ENCODE data around the gene HABP2. TPM values are rescaled to one million over a fixed set of nuclear protein-coding genes. Genes with fewer than 3 reads are reported as not detected.

The HABP2 gene
- total and polyA plus RNA-seq, 9 of the 15 experiments (the other 6 are each of a cell fraction or from before 2014, with no cell fraction given): 0.09 TPM; not detected in 8

DNA sequence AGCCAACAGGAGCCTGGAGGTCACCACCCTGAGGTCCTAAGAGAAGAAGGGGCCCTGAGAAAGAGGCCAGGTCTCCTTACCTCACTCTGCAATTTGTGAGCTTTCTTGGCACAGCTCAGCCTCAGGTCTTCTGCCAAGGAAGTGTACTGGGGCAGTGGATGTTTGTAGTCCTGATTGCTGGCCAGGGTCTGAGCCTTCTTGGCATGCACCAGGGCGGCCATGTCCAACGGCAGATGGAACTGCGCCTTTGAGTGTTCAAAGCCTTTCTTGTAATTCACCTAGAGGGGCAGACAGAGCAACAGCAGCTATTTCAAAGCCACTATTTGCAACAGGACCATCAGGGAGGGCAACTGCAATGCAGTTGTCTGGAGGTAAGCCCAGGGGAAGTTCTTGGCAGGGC is 59.3 kb downstream of the HABP2 start:
- H3K9me3 ChIP-seq (replicated peaks; ENCODE audit: control insufficient read depth, insufficient read depth, low read depth, low read length): no peaks in the 10 kb centered on the region
- no peak overlapping the region for H3K4me2 ChIP-seq (ENCODE audit: insufficient read depth, low read length)
- TF ChIP-seq, protein P1, sequence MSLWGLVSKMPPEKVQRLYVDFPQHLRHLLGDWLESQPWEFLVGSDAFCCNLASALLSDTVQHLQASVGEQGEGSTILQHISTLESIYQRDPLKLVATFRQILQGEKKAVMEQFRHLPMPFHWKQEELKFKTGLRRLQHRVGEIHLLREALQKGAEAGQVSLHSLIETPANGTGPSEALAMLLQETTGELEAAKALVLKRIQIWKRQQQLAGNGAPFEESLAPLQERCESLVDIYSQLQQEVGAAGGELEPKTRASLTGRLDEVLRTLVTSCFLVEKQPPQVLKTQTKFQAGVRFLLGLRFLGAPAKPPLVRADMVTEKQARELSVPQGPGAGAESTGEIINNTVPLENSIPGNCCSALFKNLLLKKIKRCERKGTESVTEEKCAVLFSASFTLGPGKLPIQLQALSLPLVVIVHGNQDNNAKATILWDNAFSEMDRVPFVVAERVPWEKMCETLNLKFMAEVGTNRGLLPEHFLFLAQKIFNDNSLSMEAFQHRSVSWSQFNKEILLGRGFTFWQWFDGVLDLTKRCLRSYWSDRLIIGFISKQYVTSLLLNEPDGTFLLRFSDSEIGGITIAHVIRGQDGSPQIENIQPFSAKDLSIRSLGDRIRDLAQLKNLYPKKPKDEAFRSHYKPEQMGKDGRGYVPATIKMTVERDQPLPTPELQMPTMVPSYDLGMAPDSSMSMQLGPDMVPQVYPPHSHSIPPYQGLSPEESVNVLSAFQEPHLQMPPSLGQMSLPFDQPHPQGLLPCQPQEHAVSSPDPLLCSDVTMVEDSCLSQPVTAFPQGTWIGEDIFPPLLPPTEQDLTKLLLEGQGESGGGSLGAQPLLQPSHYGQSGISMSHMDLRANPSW (CRISPR knock-in tag; IDR thresholded peaks at IDR 0.05): no peak
- TF ChIP-seq KDM2B (CRISPR knock-in tag; IDR thresholded peaks at IDR 0.05): no peak
- no peak for TF ChIP-seq ZNF507 (tag; conservative IDR thresholded peaks at IDR 0.05)
- TF ChIP-seq, protein P2, sequence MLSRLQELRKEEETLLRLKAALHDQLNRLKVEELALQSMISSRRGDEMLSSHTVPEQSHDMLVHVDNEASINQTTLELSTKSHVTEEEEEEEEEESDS (CRISPR knock-in tag; IDR thresholded peaks at IDR 0.05): no peak
- TF ChIP-seq, protein P3, sequence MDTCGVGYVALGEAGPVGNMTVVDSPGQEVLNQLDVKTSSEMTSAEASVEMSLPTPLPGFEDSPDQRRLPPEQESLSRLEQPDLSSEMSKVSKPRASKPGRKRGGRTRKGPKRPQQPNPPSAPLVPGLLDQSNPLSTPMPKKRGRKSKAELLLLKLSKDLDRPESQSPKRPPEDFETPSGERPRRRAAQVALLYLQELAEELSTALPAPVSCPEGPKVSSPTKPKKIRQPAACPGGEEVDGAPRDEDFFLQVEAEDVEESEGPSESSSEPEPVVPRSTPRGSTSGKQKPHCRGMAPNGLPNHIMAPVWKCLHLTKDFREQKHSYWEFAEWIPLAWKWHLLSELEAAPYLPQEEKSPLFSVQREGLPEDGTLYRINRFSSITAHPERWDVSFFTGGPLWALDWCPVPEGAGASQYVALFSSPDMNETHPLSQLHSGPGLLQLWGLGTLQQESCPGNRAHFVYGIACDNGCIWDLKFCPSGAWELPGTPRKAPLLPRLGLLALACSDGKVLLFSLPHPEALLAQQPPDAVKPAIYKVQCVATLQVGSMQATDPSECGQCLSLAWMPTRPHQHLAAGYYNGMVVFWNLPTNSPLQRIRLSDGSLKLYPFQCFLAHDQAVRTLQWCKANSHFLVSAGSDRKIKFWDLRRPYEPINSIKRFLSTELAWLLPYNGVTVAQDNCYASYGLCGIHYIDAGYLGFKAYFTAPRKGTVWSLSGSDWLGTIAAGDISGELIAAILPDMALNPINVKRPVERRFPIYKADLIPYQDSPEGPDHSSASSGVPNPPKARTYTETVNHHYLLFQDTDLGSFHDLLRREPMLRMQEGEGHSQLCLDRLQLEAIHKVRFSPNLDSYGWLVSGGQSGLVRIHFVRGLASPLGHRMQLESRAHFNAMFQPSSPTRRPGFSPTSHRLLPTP (IDR thresholded peaks at IDR 0.05; ENCODE audit: borderline replicate concordance, extremely low read depth, insufficient read length): no peak
- TF ChIP-seq HOXB6 (CRISPR knock-in tag; IDR thresholded peaks at IDR 0.05; ENCODE audit: borderline replicate concordance): no peak
- no peak for TF ChIP-seq CREM (IDR thresholded peaks at IDR 0.05; ENCODE audit: low read depth)
- TF ChIP-seq POLR2A (conservative IDR thresholded peaks at IDR 0.05): no peak
- TF ChIP-seq, protein P4, sequence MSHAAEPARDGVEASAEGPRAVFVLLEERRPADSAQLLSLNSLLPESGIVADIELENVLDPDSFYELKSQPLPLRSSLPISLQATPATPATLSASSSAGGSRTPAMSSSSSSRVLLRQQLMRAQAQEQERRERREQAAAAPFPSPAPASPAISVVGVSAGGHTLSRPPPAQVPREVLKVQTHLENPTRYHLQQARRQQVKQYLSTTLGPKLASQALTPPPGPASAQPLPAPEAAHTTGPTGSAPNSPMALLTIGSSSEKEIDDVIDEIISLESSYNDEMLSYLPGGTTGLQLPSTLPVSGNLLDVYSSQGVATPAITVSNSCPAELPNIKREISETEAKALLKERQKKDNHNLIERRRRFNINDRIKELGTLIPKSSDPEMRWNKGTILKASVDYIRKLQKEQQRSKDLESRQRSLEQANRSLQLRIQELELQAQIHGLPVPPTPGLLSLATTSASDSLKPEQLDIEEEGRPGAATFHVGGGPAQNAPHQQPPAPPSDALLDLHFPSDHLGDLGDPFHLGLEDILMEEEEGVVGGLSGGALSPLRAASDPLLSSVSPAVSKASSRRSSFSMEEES (CRISPR knock-in tag; IDR thresholded peaks at IDR 0.05): no peak
- H4K20me1 ChIP-seq (replicated peaks; ENCODE audit: control insufficient read depth, insufficient read depth, low read length): no peaks in the 10 kb centered on the region
- H3K27me3 ChIP-seq (ENCODE audit: control insufficient read depth in 2 of 2, insufficient read depth in 2 of 2, low read length in 2 of 2): peaks cover 0 to 37% of the 10 kb centered on the region in 2 experiments; a peak in 2 of 5 replicates
- H3K27ac ChIP-seq (ENCODE audit: extremely low read depth, low read depth, low read length): no peak overlapping the region
- no peak for DNase-seq (ENCODE audit: extremely low read depth in 1 of 4, low spot score in 3 of 4)
- FAIRE-seq: no peak
- POLR2A ChIA-PET: no interaction called here
- WGBS (ENCODE audit: insufficient coverage, low coverage, missing lambda C conversion rate): 0% methylated on average over 2 of the region's 3 CpGs
- H2AFZ ChIP-seq (ENCODE audit: low read depth, low read length): no peak overlapping the region
- intact Hi-C loops (cut with micrococcal nuclease) (no loop called here), in situ Hi-C loops (cut with MboI) (no loop called here)
- no peak overlapping the region for H3K9ac ChIP-seq (ENCODE audit: insufficient read depth in 1 of 2, low read depth in 2 of 2, low read length in 2 of 2)
- no peaks in the 10 kb centered on the region for H3K36me3 ChIP-seq (ENCODE audit: control insufficient read depth, insufficient read depth, low read length)
- H3K79me2 ChIP-seq (ENCODE audit: control insufficient read depth, insufficient read depth, low read length): no peaks in the 10 kb centered on the region
- CTCF ChIA-PET (ENCODE audit: low intra/inter-chr PET ratio): no interaction called here
- H3K4me1 ChIP-seq (replicated peaks in 1 of 2; ENCODE audit: control insufficient read depth in 2 of 2, insufficient read depth in 2 of 2, low read length in 2 of 2): no peaks in the 10 kb centered on the region
- no peak for ATAC-seq
- H3K4me3 ChIP-seq: no peak overlapping the region
- H3K9me1 ChIP-seq (ENCODE audit: control insufficient read depth, insufficient read depth, low read length): no peaks in the 10 kb centered on the region
- BruUV-seq (replicated peaks): no TSS peak
